Activated CD8-positive, alpha-beta memory T cell treated with anti-CD3 and anti-CD28 coated beads, Interleukin-2, amount 50 U/mL, for 24 hours (primary cell): ENCODE results near the gene JADE1.

ENCODE experiments used
- DNase-seq: peaks from one replicate; pipeline ENCODE4 v3.0.0-alpha.2; 2020; ENCODE audit errors: extremely low read depth

JADE1 gene

GRCh38 chr4:128809477-128810330 lies at the start of gene JADE1:
TSS of gene JADE1 (plus strand) at chr4:128809700. CDS start at chr4:128831759, 22,059 bp downstream.
- DNase-seq: peak; percentile 83

- no peak for DNase-seq
Observed at GRCh38 chr4:128766781-128767180, 42.7 kb upstream of the JADE1 start.

DNA sequence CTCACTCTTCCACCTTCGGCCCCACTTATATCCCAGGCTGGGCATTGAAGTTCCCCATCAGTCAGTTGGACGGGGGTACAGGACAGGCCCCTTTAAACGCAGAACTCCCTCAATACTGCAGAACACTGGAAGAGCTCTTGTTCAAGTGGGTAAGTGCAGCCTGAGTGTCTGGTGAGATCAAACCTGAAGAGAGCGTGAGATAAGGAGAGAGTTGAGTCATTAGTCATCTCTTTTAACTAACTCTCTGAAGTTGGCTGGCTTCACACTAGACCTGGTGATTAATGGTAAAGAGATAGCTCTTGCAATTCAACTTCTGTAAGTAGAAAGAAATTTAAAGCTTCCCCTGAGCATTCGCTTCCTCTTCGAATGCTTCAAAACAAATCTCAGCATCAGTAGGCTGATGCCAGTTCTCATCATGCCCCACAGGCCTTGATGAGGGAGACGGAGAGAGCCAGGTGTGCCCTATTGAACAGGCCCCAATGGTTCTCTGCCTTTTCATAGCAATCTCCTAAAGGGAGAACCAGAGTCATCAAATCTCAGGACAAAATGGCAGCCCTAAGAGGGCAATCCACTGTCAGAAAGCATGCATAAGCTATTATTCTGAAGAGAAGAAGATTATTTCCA lies 41.0 kb upstream of the JADE1 start:
- no peak for DNase-seq

GRCh38 chr4:128769011-128769410 lies 40.5 kb upstream of the JADE1 start:
- no peak for DNase-seq

DNA sequence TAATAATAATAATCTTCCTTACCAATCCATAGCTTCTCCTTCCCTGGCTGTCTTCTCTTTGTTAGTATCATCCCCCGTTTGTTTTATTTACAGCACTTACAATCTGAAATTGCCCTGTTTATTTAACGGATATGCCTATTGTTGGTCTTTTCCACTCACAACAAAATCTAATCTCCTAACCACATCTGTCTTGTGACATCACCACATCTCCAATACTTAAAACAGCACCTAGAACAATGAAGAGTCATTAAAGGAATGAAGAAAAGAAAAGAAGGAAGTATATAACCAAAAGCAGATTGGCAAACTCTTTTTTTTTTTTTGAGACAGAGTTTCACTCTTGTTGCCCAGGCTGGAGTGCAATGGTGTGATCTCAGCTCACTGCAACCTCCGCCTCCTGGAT lies 38.7 kb upstream of the JADE1 start:
- no peak for DNase-seq

GRCh38 chr4:128775477-128775876 lies 34.0 kb upstream of the JADE1 start:
- no peak for DNase-seq

DNA sequence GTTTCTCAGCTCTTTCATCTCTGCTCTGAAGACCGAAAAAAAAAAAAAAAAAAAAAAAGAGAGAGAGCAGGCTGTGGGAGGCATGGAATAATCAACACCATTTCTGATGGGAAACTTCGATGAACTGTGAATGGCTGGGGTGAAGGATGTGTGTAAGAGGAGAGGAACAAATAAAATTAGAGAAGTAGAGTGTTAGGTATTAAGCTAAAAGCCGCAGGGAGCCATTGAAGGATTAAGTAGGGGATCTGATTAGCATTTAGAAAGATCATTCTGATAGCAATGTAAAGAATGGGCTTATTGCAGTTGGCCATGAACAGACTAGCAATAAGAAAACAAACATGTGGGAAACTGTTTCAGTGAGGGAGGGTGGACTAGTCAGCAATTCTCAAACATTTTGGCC lies 33.6 kb upstream of the JADE1 start:
- no peak for DNase-seq

- no peak for DNase-seq
Observed at GRCh38 chr4:128776794-128777216, 32.7 kb upstream of the JADE1 start.

GRCh38 chr4:128780688-128781087 lies 28.8 kb upstream of the JADE1 start:
- DNase-seq: no peak

DNA sequence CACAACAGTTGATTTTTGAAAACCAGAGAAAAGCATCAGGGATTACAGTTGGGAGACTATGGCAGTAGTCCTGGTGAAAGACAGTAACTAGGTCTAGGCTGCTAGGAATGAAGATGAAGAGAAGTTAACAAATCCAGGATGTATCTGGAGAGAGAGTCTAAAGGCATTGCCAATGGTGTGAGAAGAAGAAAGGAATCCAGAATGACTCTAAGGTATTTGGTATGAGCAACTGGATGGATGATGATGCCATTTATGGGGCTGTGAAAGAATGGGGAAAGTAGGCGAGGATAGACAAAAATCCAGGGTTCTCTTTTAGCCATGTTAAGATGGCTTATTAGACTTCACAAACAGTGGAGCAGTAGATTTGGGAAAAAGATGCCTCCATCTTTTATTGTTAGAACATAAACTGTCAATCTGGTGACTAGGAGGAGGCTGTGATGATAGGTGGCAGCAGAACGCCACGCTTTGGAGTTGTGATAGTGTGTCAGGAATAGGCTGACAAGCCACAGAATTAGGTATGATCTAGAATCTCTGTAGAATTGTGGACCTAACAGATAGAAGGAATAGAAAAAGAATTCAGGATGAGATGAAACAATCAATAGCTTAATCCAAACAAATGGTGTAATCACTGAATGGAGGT lies 27.3 kb upstream of the JADE1 start:
- peak; percentile 28 for DNase-seq

DNA sequence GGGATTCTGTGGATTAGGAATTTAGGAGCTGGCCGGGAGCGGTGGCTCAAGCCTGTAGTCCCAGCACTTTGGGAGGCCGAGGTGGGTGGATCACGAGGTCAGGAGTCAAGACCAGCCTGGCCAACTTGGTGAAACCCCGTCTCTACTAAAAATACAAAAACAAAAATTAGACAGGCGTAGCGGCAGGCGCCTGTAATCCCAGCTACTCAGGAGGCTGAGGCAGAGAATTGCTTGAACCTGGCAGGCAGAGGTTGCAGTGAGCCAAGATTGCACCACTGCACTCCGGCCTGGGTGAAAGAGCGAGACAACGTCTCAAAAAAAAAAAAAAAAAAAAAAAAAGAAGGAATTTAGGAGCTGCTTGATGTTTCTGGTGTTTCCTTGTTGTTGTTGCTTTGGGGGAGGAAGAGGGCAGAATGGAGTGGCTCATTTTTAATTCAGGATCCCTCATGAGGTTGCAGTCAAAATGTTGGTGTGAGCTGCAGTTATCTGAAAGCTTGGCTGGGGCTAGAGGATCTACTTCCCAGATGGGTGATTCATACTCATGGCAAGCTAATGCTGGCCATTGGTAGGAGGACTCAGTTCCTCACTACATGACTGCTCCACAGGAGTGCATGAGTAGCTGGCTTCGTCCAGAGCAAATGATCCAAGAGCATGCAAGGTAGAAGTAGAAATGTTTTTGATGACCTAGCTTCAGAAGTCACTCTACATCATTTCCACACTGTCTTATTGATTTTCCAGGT lies 26.5 kb upstream of the JADE1 start:
- no peak for DNase-seq

GRCh38 chr4:128787509-128788311 lies 21.8 kb upstream of the JADE1 start:
- no peak for DNase-seq

DNA sequence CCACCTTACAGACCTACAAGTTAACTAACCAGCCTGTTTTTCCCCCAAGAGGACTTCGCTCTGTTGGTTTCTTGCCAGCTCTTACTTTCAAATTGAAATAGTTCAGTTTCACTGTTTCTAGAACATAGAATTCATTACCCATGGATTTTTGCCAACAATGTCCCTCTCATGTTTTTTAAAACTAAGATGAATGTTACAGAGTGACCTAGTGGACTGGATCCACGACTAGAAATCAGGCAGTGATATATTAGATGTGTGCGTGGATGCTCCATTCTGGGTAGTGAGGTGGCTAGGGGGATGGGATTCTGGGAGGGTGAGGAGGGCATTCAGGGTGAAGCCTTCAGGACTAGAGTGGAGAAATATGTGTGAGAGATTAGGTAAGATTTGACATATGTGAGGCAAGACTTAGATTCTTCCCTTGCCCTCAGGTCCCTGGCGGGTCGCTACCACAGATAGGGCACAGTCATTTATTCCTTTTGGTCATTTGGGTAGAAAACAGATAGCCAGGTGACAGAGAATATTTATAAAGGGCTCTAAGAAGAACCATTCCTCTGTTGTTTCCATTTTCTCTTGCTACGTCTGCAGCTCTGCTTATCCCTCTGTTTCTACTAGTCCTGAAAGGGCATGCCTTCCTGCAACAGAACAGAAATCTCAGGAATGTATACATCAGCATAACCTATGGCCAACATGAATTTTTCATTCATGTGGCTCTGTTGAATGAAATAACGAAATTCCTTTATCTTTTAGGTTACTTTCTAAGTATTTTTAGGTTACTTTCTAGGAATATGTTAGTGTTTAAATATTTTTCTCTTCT lies 15.4 kb upstream of the JADE1 start:
- DNase-seq: no peak

DNA sequence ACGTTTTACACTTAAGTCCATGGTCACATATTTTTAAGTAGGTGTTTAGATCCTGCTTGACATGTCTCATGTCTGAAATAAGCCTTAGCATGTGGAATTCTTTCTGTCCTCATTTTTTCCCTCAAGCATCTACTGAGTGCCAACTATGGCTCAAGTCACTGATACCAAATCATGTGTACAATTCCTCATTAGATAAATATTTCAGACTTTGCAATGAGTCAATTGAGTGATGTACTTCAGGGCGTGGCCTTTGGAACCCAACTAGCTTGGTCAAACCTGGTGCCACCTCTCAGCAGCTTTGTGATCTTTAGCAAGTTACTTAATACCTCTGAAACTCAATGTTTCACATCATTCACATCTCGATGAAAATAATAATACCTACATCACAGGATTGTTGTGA lies 12.6 kb upstream of the JADE1 start:
- DNase-seq: no peak

DNA sequence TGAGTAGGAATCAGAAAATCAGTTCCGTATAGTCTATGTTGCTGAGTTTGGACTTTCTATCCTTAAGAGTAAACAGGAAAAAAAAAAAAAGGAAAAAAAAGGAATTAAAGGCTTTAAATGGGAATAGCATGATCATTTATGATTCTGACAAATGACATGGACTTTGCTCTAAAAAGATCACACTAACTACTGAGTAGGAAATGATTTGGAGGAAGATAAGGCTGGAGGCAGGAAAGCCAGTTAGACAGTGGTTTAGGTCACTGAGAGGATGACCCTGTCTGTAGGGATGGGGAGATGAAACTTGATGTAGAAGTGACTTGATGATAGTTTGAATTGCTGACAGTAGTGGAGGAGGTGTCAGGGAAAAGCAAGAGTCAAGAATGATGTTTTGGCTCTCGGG lies 9.2 kb upstream of the JADE1 start:
- no peak for DNase-seq

DNA sequence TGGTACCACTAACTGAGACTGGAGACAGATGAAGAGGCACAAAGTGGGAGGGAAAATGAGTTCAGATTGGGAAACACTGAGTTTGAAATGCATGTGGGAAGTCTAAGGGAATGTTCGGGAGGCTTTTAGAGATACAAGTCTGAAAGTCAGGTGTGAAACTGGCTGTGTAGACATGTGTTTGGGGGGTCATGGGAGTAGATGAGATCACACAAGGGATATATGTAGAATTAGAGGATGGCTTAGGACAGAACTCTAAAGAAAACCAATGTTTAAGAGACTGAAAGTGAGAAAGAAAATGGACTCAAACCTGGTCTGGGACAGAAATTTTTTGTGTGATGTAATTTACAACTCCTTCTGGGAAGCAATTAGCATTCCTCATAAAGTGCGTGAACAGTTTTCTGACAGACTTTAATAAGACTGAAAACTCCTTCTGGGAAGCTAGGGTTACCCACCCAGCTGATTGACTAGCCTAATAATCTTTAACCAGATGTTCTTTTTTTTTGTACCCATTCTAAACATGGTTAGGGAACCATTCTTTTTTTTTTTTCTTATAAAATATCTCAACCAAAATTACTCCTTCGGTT lies 8.7 kb upstream of the JADE1 start:
- no peak for DNase-seq

DNA sequence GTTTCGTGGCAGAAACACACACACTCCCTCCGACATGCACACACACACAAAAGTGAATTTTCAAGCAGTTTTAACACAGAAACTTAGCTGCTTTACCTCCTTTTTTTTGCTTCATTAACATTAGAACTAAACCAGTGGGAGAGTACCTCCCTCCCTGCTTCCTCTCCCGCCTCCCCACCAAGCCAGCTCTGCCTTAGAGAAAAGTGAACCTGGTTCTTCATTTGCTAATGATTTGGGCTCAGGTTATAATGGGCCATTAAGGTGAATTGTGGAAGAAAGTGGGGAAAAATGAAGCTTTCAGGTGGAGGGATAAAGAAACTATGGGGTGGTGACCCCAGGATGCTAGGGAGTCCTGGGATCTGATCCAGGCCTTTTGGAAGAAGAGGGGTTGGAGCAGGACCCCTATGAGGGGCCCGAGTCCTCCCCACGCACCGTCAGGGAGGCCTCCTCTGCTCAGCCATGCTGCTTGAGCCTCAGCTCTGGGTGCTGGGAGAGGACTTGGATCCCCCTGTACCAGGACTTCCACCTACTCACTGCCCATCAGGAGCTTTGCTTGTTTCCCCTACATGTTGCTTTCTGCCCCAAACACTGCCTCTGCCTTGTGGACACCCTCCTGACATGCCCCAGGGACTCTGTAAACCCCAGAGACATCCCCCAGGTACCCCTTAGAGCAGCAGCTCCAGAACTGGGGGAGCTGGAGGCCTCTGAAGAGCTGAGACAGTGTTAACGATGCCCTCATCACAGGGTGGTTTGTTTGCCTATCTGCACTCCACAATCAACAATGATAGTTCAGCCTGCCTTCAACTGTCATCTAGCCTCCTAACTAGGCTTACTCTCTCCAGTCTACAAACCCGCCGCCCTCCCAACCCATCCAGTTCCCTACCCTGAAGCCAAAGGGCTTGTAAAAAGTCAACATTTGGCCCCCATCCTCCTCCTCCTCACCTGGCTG lies 6.5 kb upstream of the JADE1 start:
- no peak for DNase-seq

- DNase-seq: no peak
Observed at GRCh38 chr4:128803783-128804182, 5.7 kb upstream of the JADE1 start.

DNA sequence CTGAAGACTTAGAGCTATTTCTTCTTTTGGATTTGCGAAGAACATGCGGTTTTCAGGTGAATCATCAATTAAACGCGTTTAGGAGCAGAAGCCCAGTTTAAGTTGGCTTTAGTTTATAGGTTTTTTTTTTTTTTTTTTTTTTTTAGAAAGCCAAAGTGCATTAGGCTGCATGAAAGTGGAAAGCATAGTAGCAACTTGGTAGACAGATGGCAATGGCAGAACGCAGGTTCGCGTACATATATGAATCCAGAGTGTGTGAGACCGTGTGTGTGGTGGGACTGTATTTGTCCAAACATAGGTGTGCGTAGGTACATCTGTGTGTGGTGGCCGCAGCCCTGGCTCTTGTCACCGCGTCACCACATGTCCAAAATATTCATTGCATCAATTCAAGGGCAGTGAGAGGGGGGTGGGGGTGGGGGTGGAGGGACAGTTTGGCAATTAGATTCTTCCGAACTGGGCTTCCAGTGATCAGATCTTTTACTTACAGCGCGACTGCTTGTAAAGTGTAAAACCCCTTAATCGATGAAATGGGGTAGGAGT lies 901 bp downstream of the JADE1 start:
- DNase-seq: no peak
